SU-DHL-6 (cell line): Measurements from ENCODE around the gene MAL.

ENCODE experiments used
- H2AFZ ChIP-seq: fragments of 200-600 bp; sonication (generic); 2 replicates; pipeline ENCODE4 v1.6.1; 2014; ENCODE audit warnings: low read depth, mild to moderate bottlenecking, moderate library complexity, mixed read lengths, antibody characterized with exemption, low read length; ENCODE audit not compliant: severe bottlenecking
- H3F3A ChIP-seq: fragments of 200-600 bp; shearing (Covaris generic); 2 replicates; pipeline ENCODE4 v1.6.0; 2016; ENCODE audit warnings: antibody characterized with exemption, mild to moderate bottlenecking; ENCODE audit not compliant: insufficient read depth
- H3K27ac ChIP-seq: fragments of 200-600 bp; sonication (generic); 2 replicates; pipeline ENCODE4 v1.5.1; 2016; ENCODE audit warnings: low read depth, mild to moderate bottlenecking, low read length, moderate library complexity, mixed read lengths
- H3K27me3 ChIP-seq: fragments of 200-600 bp; sonication (generic), shearing (Covaris generic); 2 replicates; pipeline ENCODE4 v1.6.0; 2014; ENCODE audit warnings: mild to moderate bottlenecking, low read length
- H3K36me3 ChIP-seq: fragments of 200-600 bp; sonication (generic); 2 replicates; pipeline ENCODE4 v1.6.1; 2014; ENCODE audit warnings: mild to moderate bottlenecking, low read length, mixed read lengths
- H3K4me2 ChIP-seq: fragments of 300-600, 200-600 bp; shearing (Covaris generic), sonication (generic); 2 replicates; pipeline ENCODE4 v1.6.0; 2014; ENCODE audit warnings: low read length, low read depth, mild to moderate bottlenecking; ENCODE audit not compliant: poor library complexity, severe bottlenecking
- H3K4me3 ChIP-seq: fragments of 200-600 bp; sonication (generic); 2 replicates; pipeline ENCODE4 v1.5.1; 2014; ENCODE audit warnings: antibody characterized with exemption, low read length, mild to moderate bottlenecking, mixed read lengths; ENCODE audit not compliant: insufficient read depth, poor library complexity, severe bottlenecking
- H3K79me2 ChIP-seq: fragments of 200-600 bp; sonication (generic); 2 replicates; pipeline ENCODE4 v1.6.1; 2014; ENCODE audit warnings: mild to moderate bottlenecking, low read length, moderate library complexity; ENCODE audit not compliant: insufficient read depth
- H3K9ac ChIP-seq: fragments of 200-600 bp; sonication (generic); 2 replicates; pipeline ENCODE4 v1.7.0; 2014; ENCODE audit warnings: mild to moderate bottlenecking, low read length
- H3K9me2 ChIP-seq: fragments of 200-600 bp; sonication (generic); replicated peaks from 2 replicates; pipeline ENCODE4 v1.6.1; 2014; ENCODE audit warnings: low read length; ENCODE audit not compliant: insufficient read depth
- H3K9me3 ChIP-seq: fragments of 200-600 bp; sonication (generic); 2 replicates; pipeline ENCODE4 v1.6.1; 2014; ENCODE audit warnings: low read length, mixed read lengths; ENCODE audit not compliant: insufficient read depth
- H4K20me1 ChIP-seq: fragments of 200-600 bp; sonication (generic); 2 replicates; pipeline ENCODE4 v1.6.1; 2014; ENCODE audit warnings: low read depth, mild to moderate bottlenecking, antibody characterized with exemption, low read length, moderate library complexity, mixed read lengths
- CTCF ChIP-seq: fragments of 200-600 bp; sonication (generic); IDR thresholded peaks from one replicate; pipeline ENCODE4 v1.5.1; 2017; ENCODE audit warnings: antibody characterized with exemption, mild to moderate bottlenecking, low read length, moderate library complexity; ENCODE audit not compliant: insufficient read depth, poor library complexity, severe bottlenecking
- EZH2phosphoT487 ChIP-seq: fragments of 200-600 bp; sonication (generic), shearing (Covaris generic); conservative IDR thresholded peaks from 2 replicates; pipeline ENCODE4 v1.6.1; 2018; ENCODE audit warnings: mild to moderate bottlenecking, antibody characterized with exemption, low read length, moderate library complexity, mixed read lengths

Gene MAL

GRCh38 chr2:94992360-94992759 is 33.1 kb upstream of the MAL start:
- Histone ChIP-seq H3K9ac (no peak overlapping the region), H3K4me3 (no peak overlapping the region), H3F3A (no peaks in the 10 kb centered on the region), H3K36me3 (no peaks in the 10 kb centered on the region), H4K20me1 (no peaks in the 10 kb centered on the region), H3K27ac (no peak overlapping the region), H3K9me3 (no peaks in the 10 kb centered on the region), H3K4me2 (no peak overlapping the region), H3K79me2 (no peaks in the 10 kb centered on the region), H2AFZ (no peak overlapping the region), H3K27me3 (no peaks in the 10 kb centered on the region), H3K9me2 (no peaks in the 10 kb centered on the region)
- no peak for TF ChIP-seq CTCF
- no peak for TF ChIP-seq EZH2phosphoT487

- no peak overlapping the region for H3K27ac ChIP-seq
- H3K4me2 ChIP-seq, result no peak overlapping the region
- no peaks in the 10 kb centered on the region for H3K27me3 ChIP-seq
- no peaks in the 10 kb centered on the region for H3K79me2 ChIP-seq
- no peak overlapping the region for H3K9ac ChIP-seq
- H4K20me1 ChIP-seq, result no peaks in the 10 kb centered on the region
- no peaks in the 10 kb centered on the region for H3F3A ChIP-seq
- H3K36me3 ChIP-seq, result no peaks in the 10 kb centered on the region
- H3K4me3 ChIP-seq, result no peak overlapping the region
- TF ChIP-seq EZH2phosphoT487, result no peak
- TF ChIP-seq CTCF, result no peak
- no peaks in the 10 kb centered on the region for H3K9me2 ChIP-seq
- H3K9me3 ChIP-seq, result no peaks in the 10 kb centered on the region
- no peak overlapping the region for H2AFZ ChIP-seq
Measured at GRCh38 chr2:94993176-94994062, 32.1 kb upstream of the MAL start.

GRCh38 chr2:94994063-94994913 is 31.2 kb upstream of the MAL start:
- no peaks in the 10 kb centered on the region for H3K9me2 ChIP-seq
- no peaks in the 10 kb centered on the region for H3F3A ChIP-seq
- no peak overlapping the region for H2AFZ ChIP-seq
- no peaks in the 10 kb centered on the region for H3K36me3 ChIP-seq
- no peak overlapping the region for H3K9ac ChIP-seq
- H3K4me3 ChIP-seq, result no peak overlapping the region
- no peak overlapping the region for H3K4me2 ChIP-seq
- H3K27me3 ChIP-seq, result no peaks in the 10 kb centered on the region
- no peaks in the 10 kb centered on the region for H3K79me2 ChIP-seq
- H4K20me1 ChIP-seq, result no peaks in the 10 kb centered on the region
- TF ChIP-seq CTCF (no peak), EZH2phosphoT487 (no peak)
- no peak overlapping the region for H3K27ac ChIP-seq
- H3K9me3 ChIP-seq, result no peaks in the 10 kb centered on the region
